Omental fat pad (tissue), 4 donors: ENCODE measurements around the gene FGGY. TPM values are rescaled to one million over a fixed set of nuclear protein-coding genes. Genes with fewer than 3 reads are reported as not detected.

Source experiments
- ATAC-seq: fragments of 150-250 bp; one replicate; pipeline ENCODE4 v1.9.1; 2016; ENCODE audit warnings: mild to moderate bottlenecking, moderate library complexity; ENCODE audit not compliant: low FRiP score
- DNase-seq: peaks from one replicate; pipeline ENCODE4 v3.0.0-alpha.2; 2019; ENCODE audit warnings: low spot score
- total RNA-seq, 4 donors: library from RNA; depleted of rRNA; stranded (reverse); fragments of >200 nt; gene quantifications; one replicate each; pipeline ENCODE4 v1.1.0, GENCODE V29; 2016
- TF ChIP-seq, protein P1 (sequence below), 3 donors: fragments of 450-650 bp; IDR thresholded peaks; one replicate each; pipeline ENCODE4 v1.5.1; 2016 to 2017; ENCODE audit warnings: antibody characterized with exemption in 3 of 3, mild to moderate bottlenecking in 3 of 3, moderate library complexity in 2 of 3

FGGY gene
- total RNA-seq, 4 donors from 2014 or later: 4.9 to 20.6 (median 10.7) TPM

DNA sequence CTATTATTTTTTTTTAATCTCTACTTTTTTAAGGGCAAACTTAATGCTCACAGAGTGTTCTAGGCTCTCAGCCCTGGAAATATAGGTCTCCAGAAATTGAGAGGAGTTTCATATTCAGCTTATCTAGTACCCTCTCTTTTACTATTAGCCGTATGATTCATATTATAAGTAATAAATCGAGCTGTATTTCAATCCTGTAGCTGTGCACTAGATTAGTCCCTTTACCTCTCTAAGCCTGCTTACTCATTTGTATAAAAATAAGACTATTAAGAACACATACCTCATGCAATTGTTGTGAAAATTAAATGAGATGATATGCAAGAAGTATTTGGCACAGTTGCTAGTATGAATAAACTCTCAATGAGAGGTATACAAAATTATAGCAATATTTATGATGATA is 389.7 kb downstream of the FGGY start:
- ATAC-seq: no peak
- TF ChIP-seq, protein P1, sequence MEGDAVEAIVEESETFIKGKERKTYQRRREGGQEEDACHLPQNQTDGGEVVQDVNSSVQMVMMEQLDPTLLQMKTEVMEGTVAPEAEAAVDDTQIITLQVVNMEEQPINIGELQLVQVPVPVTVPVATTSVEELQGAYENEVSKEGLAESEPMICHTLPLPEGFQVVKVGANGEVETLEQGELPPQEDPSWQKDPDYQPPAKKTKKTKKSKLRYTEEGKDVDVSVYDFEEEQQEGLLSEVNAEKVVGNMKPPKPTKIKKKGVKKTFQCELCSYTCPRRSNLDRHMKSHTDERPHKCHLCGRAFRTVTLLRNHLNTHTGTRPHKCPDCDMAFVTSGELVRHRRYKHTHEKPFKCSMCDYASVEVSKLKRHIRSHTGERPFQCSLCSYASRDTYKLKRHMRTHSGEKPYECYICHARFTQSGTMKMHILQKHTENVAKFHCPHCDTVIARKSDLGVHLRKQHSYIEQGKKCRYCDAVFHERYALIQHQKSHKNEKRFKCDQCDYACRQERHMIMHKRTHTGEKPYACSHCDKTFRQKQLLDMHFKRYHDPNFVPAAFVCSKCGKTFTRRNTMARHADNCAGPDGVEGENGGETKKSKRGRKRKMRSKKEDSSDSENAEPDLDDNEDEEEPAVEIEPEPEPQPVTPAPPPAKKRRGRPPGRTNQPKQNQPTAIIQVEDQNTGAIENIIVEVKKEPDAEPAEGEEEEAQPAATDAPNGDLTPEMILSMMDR (IDR thresholded peaks at IDR 0.05): no peak
- DNase-seq: no peak

DNA sequence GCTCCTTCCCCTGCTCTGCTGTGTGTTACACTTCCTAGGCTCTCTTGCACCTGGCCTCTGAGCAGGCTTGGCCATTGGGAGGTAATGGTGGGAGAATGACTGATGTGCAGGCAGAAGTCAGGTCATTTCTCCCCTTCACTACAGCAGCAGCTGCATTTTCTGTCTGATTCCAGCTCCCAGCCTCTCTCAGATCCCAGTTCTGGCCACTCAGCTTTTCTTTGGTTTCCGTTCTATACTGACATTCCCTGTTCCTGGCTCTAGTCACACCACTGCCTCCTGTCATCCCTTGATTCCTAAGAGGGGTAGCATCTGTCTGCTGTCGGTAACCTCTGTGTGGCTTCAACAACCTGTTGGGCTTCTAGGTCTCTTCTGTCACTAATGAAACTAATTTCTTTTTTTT is 390.2 kb downstream of the FGGY start:
- TF ChIP-seq, protein P1 (IDR thresholded peaks at IDR 0.05): no peak
- DNase-seq (no peak), ATAC-seq (no peak)

DNA sequence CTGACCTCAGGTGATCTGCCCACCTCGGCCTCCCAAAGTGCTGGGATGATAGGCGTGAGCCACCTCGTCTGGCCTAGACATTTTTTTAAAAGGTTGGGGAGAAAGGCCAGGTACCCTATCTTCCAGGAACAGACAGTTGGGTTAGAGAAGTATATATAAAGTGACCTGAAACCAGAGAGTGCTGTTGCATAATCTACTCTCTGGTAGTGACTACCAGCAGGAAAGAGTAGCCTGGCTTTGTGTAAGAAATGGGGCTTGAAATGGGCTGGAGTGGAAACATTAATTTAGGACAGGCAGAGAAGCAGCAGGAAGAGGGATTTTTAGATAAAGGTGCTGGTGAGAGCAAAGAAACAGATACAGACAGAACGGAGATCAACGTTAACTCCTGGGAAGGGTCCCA is 392.1 kb downstream of the FGGY start:
- no peak for ATAC-seq
- TF ChIP-seq, protein P1 (IDR thresholded peaks at IDR 0.05): no peak
- no peak for DNase-seq

DNA sequence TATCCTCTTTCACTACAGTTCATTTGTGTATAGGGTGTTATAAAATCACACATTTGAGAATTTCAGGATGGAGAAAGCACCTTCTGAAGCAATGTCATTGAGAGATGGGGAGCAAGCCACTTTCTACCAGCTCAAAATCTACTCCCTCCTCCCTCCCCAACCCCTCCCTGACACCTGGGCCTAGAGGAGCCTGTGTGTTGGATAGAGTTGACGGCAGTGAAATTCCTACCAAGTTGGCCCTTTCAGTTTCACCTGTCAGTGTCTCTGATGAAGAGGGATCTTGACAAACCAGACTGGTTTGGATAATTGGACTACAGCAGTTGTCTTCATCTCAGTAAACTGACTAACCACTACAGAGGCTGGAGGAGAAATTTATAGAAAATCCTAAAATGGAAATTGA is 392.8 kb downstream of the FGGY start:
- ATAC-seq (no peak), DNase-seq (no peak)
- TF ChIP-seq, protein P1 (IDR thresholded peaks at IDR 0.05): no peak

DNA sequence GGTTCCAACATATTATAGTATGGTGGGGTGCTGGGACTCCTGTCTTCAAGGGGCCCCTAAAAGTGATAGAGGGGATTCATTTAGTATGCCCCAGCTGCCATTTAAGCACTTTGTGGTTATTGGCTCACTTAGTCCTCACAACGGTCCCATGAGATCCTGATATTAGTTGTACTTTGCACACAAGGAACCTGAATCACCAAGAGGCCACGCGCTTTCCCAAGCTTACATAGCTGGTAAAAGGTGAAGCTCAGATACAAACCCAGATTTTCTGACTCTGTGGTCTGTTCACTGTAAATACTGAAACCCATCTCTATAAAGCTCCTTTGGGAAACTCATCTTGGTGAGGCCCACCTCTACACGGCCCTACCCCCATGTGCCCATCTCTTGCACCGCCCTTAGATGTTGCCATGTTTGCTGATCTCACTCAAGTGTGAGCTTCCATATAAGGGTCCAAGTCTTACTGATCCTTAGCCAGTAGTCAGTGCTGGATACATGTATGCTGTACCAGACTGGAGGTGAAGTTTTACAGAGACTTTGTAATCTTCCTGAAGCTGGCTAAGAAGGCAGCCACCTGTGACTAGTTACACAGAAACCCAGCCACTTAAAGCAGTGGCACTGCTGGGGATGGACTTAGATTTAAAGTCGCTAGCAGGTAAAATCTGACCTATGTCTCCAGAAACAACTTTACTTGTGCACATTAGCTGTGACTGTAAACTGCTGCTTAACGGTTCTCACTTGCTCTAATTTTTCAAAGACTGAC is 393.5 kb downstream of the FGGY start:
- DNase-seq: no peak
- TF ChIP-seq, protein P1 (IDR thresholded peaks at IDR 0.05): no peak
- ATAC-seq: no peak

DNA sequence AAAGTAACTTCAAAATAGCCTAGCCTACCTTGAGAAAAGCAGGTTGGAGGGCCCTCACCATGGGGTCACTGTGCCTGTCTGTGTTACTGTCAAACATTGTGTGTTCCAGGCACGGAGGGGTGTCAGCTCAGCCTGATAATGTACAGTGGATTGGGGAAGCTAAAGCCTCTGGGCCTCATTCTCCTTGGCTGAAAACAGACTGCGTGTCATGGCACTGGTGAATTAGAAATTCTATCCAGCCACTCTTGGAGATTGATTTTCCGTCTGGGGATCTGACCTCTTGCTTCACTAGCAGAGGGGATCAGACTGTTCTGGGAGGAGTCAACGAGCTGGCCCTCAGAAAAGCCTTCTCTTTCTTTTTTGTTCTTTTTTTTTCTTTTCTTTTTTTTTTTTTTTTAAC is 394.4 kb downstream of the FGGY start:
- TF ChIP-seq, protein P1 (IDR thresholded peaks at IDR 0.05): no peak
- ATAC-seq: no peak
- DNase-seq: no peak

DNA sequence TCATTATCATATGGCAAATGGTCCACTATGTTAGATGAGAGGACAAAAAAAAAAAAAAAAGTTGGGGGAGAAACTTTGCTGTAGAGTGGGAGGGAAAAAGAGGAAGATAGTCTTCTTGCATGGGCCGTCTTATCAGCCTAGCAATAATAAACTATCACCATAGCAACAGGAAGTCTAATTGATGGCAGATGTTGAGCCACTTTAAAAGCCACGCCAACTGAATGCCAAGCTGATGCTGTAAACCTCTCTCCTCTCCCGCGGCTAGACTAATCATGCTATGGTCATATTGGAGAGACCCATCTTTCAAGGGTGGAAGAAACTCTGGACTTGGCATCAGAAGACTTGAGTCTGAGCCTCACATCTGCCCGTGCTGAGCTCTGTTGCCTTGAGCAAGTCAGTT is 395.7 kb downstream of the FGGY start:
- no peak for DNase-seq
- no peak for ATAC-seq

More for the DNA sequence above, 395.7 kb downstream of the FGGY start:
- TF ChIP-seq, protein P1 (IDR thresholded peaks at IDR 0.05): no peak
